Endothelial cell of hepatic sinusoid (primary cell): ENCODE data around the gene DIP2C.

Experiments
- in situ Hi-C: cut with HindIII; loops from 2 replicates; pipeline ENCODE4 v1.10.0; 2017; ENCODE audit warnings: low sequenced_read_pairs

Gene DIP2C

GRCh38 chr10:632155-632806, 57.2 kb downstream of the DIP2C start:
- in situ Hi-C loops, result loop anchor here (5.0 kb wide), 1 partner anchor 45 kb away; no protein-coding TSS in a partner anchor

- in situ Hi-C loops, result loop anchor here (5.0 kb wide), 1 partner anchor 46 kb away; no protein-coding TSS in a partner anchor
These were observed 58.2 kb downstream of the DIP2C start for GRCh38 chr10:631266-631665.

- in situ Hi-C loops, result loop anchor here (5.0 kb wide), 1 partner anchor 47 kb away; no protein-coding TSS in a partner anchor
These were observed 58.8 kb downstream of the DIP2C start for GRCh38 chr10:630581-631073.

GRCh38 chr10:629186-629998, 60.1 kb downstream of the DIP2C start:
- in situ Hi-C loops, result no loop called here

- in situ Hi-C loops, result no loop called here
These were observed 61.0 kb downstream of the DIP2C start for GRCh38 chr10:628386-629045.

GRCh38 chr10:627032-627992, 62.2 kb downstream of the DIP2C start:
- in situ Hi-C loops, result no loop called here

- in situ Hi-C loops, result no loop called here
These were observed 63.4 kb downstream of the DIP2C start for GRCh38 chr10:625751-626711.

- in situ Hi-C loops, result no loop called here
These were observed 64.2 kb downstream of the DIP2C start for GRCh38 chr10:625333-625696.

GRCh38 chr10:624605-625332, 64.7 kb downstream of the DIP2C start:
- in situ Hi-C loops, result no loop called here

- in situ Hi-C loops, result no loop called here
These were observed 65.2 kb downstream of the DIP2C start for GRCh38 chr10:624312-624604.

GRCh38 chr10:623477-624311, 65.8 kb downstream of the DIP2C start:
- in situ Hi-C loops, result no loop called here

- in situ Hi-C loops, result no loop called here
These were observed 66.5 kb downstream of the DIP2C start for GRCh38 chr10:623014-623413.

GRCh38 chr10:621981-622740, 67.3 kb downstream of the DIP2C start:
- in situ Hi-C loops, result no loop called here

GRCh38 chr10:621513-621912, 68.0 kb downstream of the DIP2C start:
- in situ Hi-C loops, result no loop called here

GRCh38 chr10:620971-621370, 68.5 kb downstream of the DIP2C start:
- in situ Hi-C loops, result no loop called here

GRCh38 chr10:620417-620816, 69.1 kb downstream of the DIP2C start:
- in situ Hi-C loops, result no loop called here

- in situ Hi-C loops, result no loop called here
These were observed 69.8 kb downstream of the DIP2C start for GRCh38 chr10:619710-620109.
